HepG2 (cell line): ENCODE measurements around the gene TPI1. TPM values are rescaled to one million over a fixed set of nuclear protein-coding genes. Genes with fewer than 3 reads are reported as not detected.
A peak's percentile ranks its signal among the peaks of the same experiment; 100 is the strongest.

ENCODE experiments used
- HIVEP1 ChIP-seq: sonication (generic); formaldehyde crosslinking; IDR thresholded peaks from 2 replicates; pipeline ENCODE4 v1.4.0; 2020; ENCODE audit warnings: mild to moderate bottlenecking, missing genetic modification reagents
- IRF9 ChIP-seq: sonication (generic); formaldehyde crosslinking; IDR thresholded peaks from 2 replicates; pipeline ENCODE4 v1.8.0; 2022; ENCODE audit warnings: missing genetic modification reagents, mild to moderate bottlenecking, borderline replicate concordance
- MYNN ChIP-seq: sonication (generic); formaldehyde crosslinking; IDR thresholded peaks from 2 replicates; pipeline ENCODE4 v1.4.0; 2020; ENCODE audit warnings: mild to moderate bottlenecking, low read depth, missing genetic modification reagents
- PRPF4 ChIP-seq: fragments of 200-400 bp; formaldehyde crosslinking; IDR thresholded peaks from 2 replicates; pipeline ENCODE4 v1.6.1; 2016; ENCODE audit warnings: low read length, low read depth; ENCODE audit not compliant: poor library complexity, severe bottlenecking
- STAG1 ChIP-seq: sonication (generic); formaldehyde crosslinking; IDR thresholded peaks from 2 replicates; pipeline ENCODE4 v1.4.0; 2020; ENCODE audit warnings: missing genetic modification reagents
- ZFP1 ChIP-seq: IDR thresholded peaks from 2 replicates; pipeline ENCODE4 v1.6.1; 2016
- ZFX ChIP-seq: sonication (generic); formaldehyde crosslinking; IDR thresholded peaks from 2 replicates; pipeline ENCODE4 v1.4.0; 2020; ENCODE audit warnings: mild to moderate bottlenecking, low read depth, missing genetic modification reagents, moderate library complexity
- ZNF101 ChIP-seq: sonication (generic); formaldehyde crosslinking; IDR thresholded peaks from 2 replicates; pipeline ENCODE4 v1.4.0; 2020; ENCODE audit warnings: mild to moderate bottlenecking, low read depth, missing genetic modification reagents, borderline replicate concordance
- ZNF350 ChIP-seq: sonication (generic); formaldehyde crosslinking; IDR thresholded peaks from 2 replicates; pipeline ENCODE4 v1.4.0; 2020; ENCODE audit warnings: mild to moderate bottlenecking, low read depth, missing genetic modification reagents, borderline replicate concordance
- ZNF574 ChIP-seq: sonication (generic); formaldehyde crosslinking; IDR thresholded peaks from 2 replicates; pipeline ENCODE4 v1.4.0; 2020; ENCODE audit warnings: missing genetic modification reagents
- ZNF687 ChIP-seq: sonication (generic); formaldehyde crosslinking; IDR thresholded peaks from 2 replicates; pipeline ENCODE4 v1.5.1; 2020; ENCODE audit warnings: mild to moderate bottlenecking, missing genetic modification reagents, moderate library complexity
- polyA plus RNA-seq, 8 experiments: library from polyadenylated mRNA; depleted of rRNA in 3 of 8; stranded (reverse) in 7 of 8; unstranded in 1 of 8; fragments of >200 nt; fragmentation: Illumina TruSeq in 4 of 8; extraction: Trizol in 4 of 8; gene quantifications; 2 replicates each; pipeline versions ENCODE4 v1.2.1 to v1.2.3, GENCODE V29; 2011 to 2016; ENCODE audit warnings: low read depth in 4 of 8, missing spikeins in 1 of 8, mixed read lengths in 1 of 8; ENCODE audit not compliant: insufficient read depth in 1 of 8
- total RNA-seq, 5 experiments: library from RNA; depleted of rRNA; stranded (reverse); fragments of >200 nt; fragmentation: Illumina TruSeq; extraction: Trizol; gene quantifications; 2 replicates each; pipeline ENCODE4 v1.2.3, GENCODE V29; 2016; ENCODE audit warnings: low read depth in 1 of 5

TPI1 gene
- total and polyA plus RNA-seq, 2 of the 13 experiments (the other 11 are each of a cell fraction or from before 2014, with no cell fraction given) = 945 to 2,535 TPM

GRCh38 chr12:6827437-6827911 lies 39.9 kb upstream of the TPI1 start (continued):
- TF ChIP-seq MYNN (CRISPR knock-in tag) = no peak
- TF ChIP-seq IRF9 = no peak
- no peak for TF ChIP-seq ZNF350 (CRISPR knock-in tag)
- TF ChIP-seq ZNF687 (CRISPR knock-in tag) = peak; percentile 68
- TF ChIP-seq ZFX (CRISPR knock-in tag) = peak; percentile 24; the same call in 1 of the 2 replicates
- TF ChIP-seq ZNF574 = 0 out of 2 replicates have a peak, but pooled peaks have one; percentile 19
- TF ChIP-seq STAG1 (CRISPR knock-in tag) = no peak
- TF ChIP-seq ZFP1 (CRISPR knock-in tag) = no peak
- no peak for TF ChIP-seq HIVEP1 (CRISPR knock-in tag)
- TF ChIP-seq ZNF101 (CRISPR knock-in tag) = no peak
- TF ChIP-seq PRPF4 = no peak
